PC-9 (cell line): ENCODE data around the gene APOL6. TPM values are rescaled to one million over a fixed set of nuclear protein-coding genes. Genes with fewer than 3 reads are reported as not detected.

Source experiments
- BruUV-seq: library from RNA; stranded (reverse); fragments of 400-500 nt; replicated peaks from 2 replicates; lab custom pipeline; 2021; lab: Mats Ljungman, UMichigan
- CTCF ChIA-PET: fragments of 300-600 bp; sonication (Branson Sonifier 250); formaldehyde crosslinking; loops from one replicate; lab custom pipeline; 2022; ENCODE audit warnings: antibody characterized with exemption; lab: Charles Lee
- POLR2A ChIA-PET: fragments of 300-600 bp; sonication (Branson Sonifier 250); formaldehyde crosslinking; loops from one replicate; lab custom pipeline; 2022; ENCODE audit warnings: antibody characterized with exemption; ENCODE audit not compliant: unreplicated experiment; lab: Charles Lee
- DNase-seq, 2 experiments: peaks; one replicate each; pipeline versions ENCODE4 v3.0.0 to v3.0.0-alpha.2; 2015 to 2022; ENCODE audit warnings: mixed read lengths in 1 of 2
- H2AFZ ChIP-seq: fragments of 200-600 bp; sonication (generic); 2 replicates; pipeline ENCODE4 v1.8.1; 2017; ENCODE audit warnings: antibody characterized with exemption
- H3F3A ChIP-seq: fragments of 200-600 bp; sonication (generic); 2 replicates; pipeline ENCODE4 v1.8.1; 2017; ENCODE audit warnings: antibody characterized with exemption, mild to moderate bottlenecking, low read depth; ENCODE audit not compliant: insufficient read depth
- H3K27ac ChIP-seq: fragments of 200-600 bp; sonication (generic); 2 replicates; pipeline ENCODE4 v1.6.1; 2016; ENCODE audit warnings: mixed run types
- H3K27me3 ChIP-seq: fragments of 200-600 bp; sonication (generic); 2 replicates; pipeline ENCODE4 v1.6.1; 2016; ENCODE audit warnings: low read depth, mixed run types; ENCODE audit not compliant: insufficient read depth
- H3K36me3 ChIP-seq: fragments of 200-600 bp; sonication (generic); 2 replicates; pipeline ENCODE4 v1.6.1; 2016; ENCODE audit warnings: low read depth, mixed run types
- H3K4me1 ChIP-seq: fragments of 200-600 bp; sonication (generic); replicated peaks from 2 replicates; pipeline ENCODE4 v1.6.1; 2016; ENCODE audit warnings: mixed run types; ENCODE audit not compliant: insufficient read depth
- H3K4me2 ChIP-seq: fragments of 200-600 bp; sonication (generic); 2 replicates; pipeline ENCODE4 v1.6.1; 2017; ENCODE audit warnings: mixed run types
- H3K4me3 ChIP-seq: fragments of 200-600 bp; sonication (generic); 2 replicates; pipeline ENCODE4 v1.6.1; 2016; ENCODE audit warnings: mixed run types
- H3K79me2 ChIP-seq: fragments of 200-600 bp; sonication (generic); 2 replicates; pipeline ENCODE4 v1.6.1; 2017; ENCODE audit warnings: low read depth, mixed run types
- H3K9me2 ChIP-seq: fragments of 200-600 bp; sonication (generic); 2 replicates; pipeline ENCODE4 v1.8.1; 2017; ENCODE audit warnings: mild to moderate bottlenecking; ENCODE audit not compliant: insufficient read depth
- H3K9me3 ChIP-seq: fragments of 200-600 bp; sonication (generic); 2 replicates; pipeline ENCODE4 v1.8.1; 2016; ENCODE audit warnings: low read depth; ENCODE audit not compliant: insufficient read depth
- H4K20me1 ChIP-seq: fragments of 200-600 bp; sonication (generic); 2 replicates; pipeline ENCODE4 v1.8.1; 2017; ENCODE audit not compliant: insufficient read depth
- CTCF ChIP-seq: fragments of 200-600 bp; sonication (generic); conservative IDR thresholded peaks from 2 replicates; pipeline ENCODE4 v1.6.1; 2017; ENCODE audit warnings: mixed run types, antibody characterized with exemption, mild to moderate bottlenecking, moderate library complexity
- EZH2 ChIP-seq: fragments of 200-600 bp; sonication (generic); IDR thresholded peaks from 2 replicates; pipeline ENCODE4 v1.8.0; 2017; ENCODE audit warnings: antibody characterized with exemption, low read depth
- intact Hi-C: fragments of 100-400 bp; cut with micrococcal nuclease; formaldehyde crosslinking; loops from one replicate; pipeline ENCODE4 v1.10.0; 2022; ENCODE audit not compliant: unreplicated experiment
- total RNA-seq: library from RNA; stranded (reverse); gene quantifications from 2 replicates; pipeline ENCODE4 v1.2.3, GENCODE V29; 2021

APOL6 gene
- total RNA-seq, 1 experiment from 2014 or later: 18.6 TPM

- H3K9me3 ChIP-seq: no peaks in the 10 kb centered on the region
- H3K79me2 ChIP-seq: no peaks in the 10 kb centered on the region
- no peaks in the 10 kb centered on the region for H4K20me1 ChIP-seq
- CTCF ChIA-PET: no interaction called here
- TF ChIP-seq CTCF (no peak), EZH2 (no peak)
- H3K27ac ChIP-seq: no peak overlapping the region
- H3K4me3 ChIP-seq: no peak overlapping the region
- H3F3A ChIP-seq: peaks cover 53% of the 10 kb centered on the region
- peaks cover 53% of the 10 kb centered on the region for H3K4me1 ChIP-seq
- no peak overlapping the region for H3K4me2 ChIP-seq
- H3K9me2 ChIP-seq: no peaks in the 10 kb centered on the region
- no peak for DNase-seq
- intact Hi-C loops: no loop called here
- H3K27me3 ChIP-seq: no peaks in the 10 kb centered on the region
- BruUV-seq: no TSS peak
- no peaks in the 10 kb centered on the region for H3K36me3 ChIP-seq
- POLR2A ChIA-PET: no interaction called here
- H2AFZ ChIP-seq: no peak overlapping the region
These were observed 38.5 kb upstream of the APOL6 start for GRCh38 chr22:35609761-35610160.

GRCh38 chr22:35610741-35611140 is 37.5 kb upstream of the APOL6 start:
- Histone ChIP-seq H3K9me2 (no peaks in the 10 kb centered on the region), H3K27me3 (no peaks in the 10 kb centered on the region), H3K4me3 (no peak overlapping the region), H2AFZ (no peak overlapping the region), H3F3A (peaks cover 44% of the 10 kb centered on the region), H3K36me3 (no peaks in the 10 kb centered on the region), H3K27ac (peak overlapping the region; percentile 79; the same call in 1 of the 2 replicates), H3K4me2 (no peak overlapping the region), H3K9me3 (no peaks in the 10 kb centered on the region), H4K20me1 (no peaks in the 10 kb centered on the region), H3K4me1 (peaks cover 51% of the 10 kb centered on the region), H3K79me2 (no peaks in the 10 kb centered on the region)
- no TSS peak for BruUV-seq
- no peak for TF ChIP-seq CTCF
- TF ChIP-seq EZH2: no peak
- no peak for DNase-seq
- CTCF ChIA-PET: no interaction called here
- POLR2A ChIA-PET: no interaction called here
- intact Hi-C loops: no loop called here

DNA sequence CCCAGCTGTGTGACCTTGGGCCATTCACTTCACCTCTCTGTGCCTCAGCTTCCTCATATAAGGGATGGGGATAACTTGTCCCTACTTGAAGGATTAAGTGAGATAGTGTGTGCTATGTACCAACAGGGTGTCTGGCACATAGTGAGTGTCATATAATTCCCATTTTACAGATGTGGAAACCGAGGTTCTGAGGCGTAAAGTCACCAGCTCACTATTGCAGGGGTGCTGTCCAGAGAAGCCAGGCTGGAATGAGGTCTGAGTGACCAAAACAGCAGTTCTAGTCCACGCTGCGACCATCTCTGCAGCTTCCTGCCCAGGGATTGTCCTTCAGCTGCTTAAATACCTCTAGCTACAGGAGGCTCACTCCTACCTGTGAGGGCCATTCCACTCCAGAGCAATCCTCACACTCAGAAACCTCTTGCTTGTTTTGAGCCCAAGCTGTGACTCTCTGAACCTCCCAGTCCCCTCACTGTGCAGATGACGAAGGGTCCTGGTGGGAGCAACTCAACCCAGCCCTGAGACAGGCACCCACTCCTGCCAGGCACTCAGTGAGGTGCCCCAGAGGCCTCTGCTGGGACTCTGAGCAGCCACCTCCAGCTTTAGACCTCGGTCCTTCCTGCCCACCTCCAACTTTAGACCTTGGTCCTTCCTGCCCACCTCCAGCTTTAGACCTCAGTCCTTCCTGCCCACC is 36.9 kb upstream of the APOL6 start:
- Histone ChIP-seq H3K4me3 (no peak overlapping the region), H2AFZ (no peak overlapping the region), H3K79me2 (no peaks in the 10 kb centered on the region), H3K27me3 (no peaks in the 10 kb centered on the region), H4K20me1 (no peaks in the 10 kb centered on the region), H3K9me2 (no peaks in the 10 kb centered on the region), H3K9me3 (no peaks in the 10 kb centered on the region), H3K4me1 (peaks cover 45% of the 10 kb centered on the region), H3F3A (peaks cover 38% of the 10 kb centered on the region), H3K4me2 (peak overlapping the region; percentile 41), H3K36me3 (no peaks in the 10 kb centered on the region), H3K27ac (peak overlapping the region; percentile 79)
- DNase-seq: no peak
- ChIA-PET POLR2A (no interaction called here), CTCF (interaction anchor here (0.6 kb wide), 1 partner anchor 29 kb away, joined by 3 read pairs; no protein-coding TSS in a partner anchor)
- intact Hi-C loops: no loop called here
- BruUV-seq: no TSS peak
- TF ChIP-seq EZH2 (no peak), CTCF (no peak)
